B cell (primary cell): ENCODE data around the gene ANKDD1A. TPM values are rescaled to one million over a fixed set of nuclear protein-coding genes. Genes with fewer than 3 reads are reported as not detected.

Experiments used
- ATAC-seq: fragments of 200-7000 bp; cut with Tn5 transposase; one replicate; pipeline ENCODE4 v1.10.0; 2021; ENCODE audit warnings: low read depth, mild to moderate bottlenecking, moderate number of reproducible peaks, moderate library complexity
- CTCF ChIA-PET: fragments of 350-600 bp; sonication (Branson Sonifier 250); formaldehyde crosslinking; loops from one replicate; lab custom pipeline; 2021; ENCODE audit warnings: antibody characterized with exemption, inconsistent platforms; lab: Charles Lee
- POLR2A ChIA-PET: fragments of 350-600 bp; sonication (Branson Sonifier 250); formaldehyde crosslinking; loops from one replicate; lab custom pipeline; 2021; ENCODE audit warnings: antibody characterized with exemption; lab: Charles Lee
- DNase-seq: peaks from one replicate; pipeline ENCODE4 v3.0.0; 2013
- H2AFZ ChIP-seq: 2 replicates; pipeline ENCODE4 v1.6.1; 2012; ENCODE audit warnings: mild to moderate bottlenecking, low read depth, low read length; ENCODE audit not compliant: insufficient read depth, poor library complexity, severe bottlenecking
- H3K27ac ChIP-seq, 2 donors: 1 replicate in 1 of 2; 2 replicates in 1 of 2; pipeline ENCODE4 v1.5.1; 2012 to 2013; ENCODE audit warnings: low read length in 2 of 2, mild to moderate bottlenecking in 2 of 2, moderate library complexity in 1 of 2
- H3K27me3 ChIP-seq, 4 experiments: fragments of 200-600 bp in 1 of 4; sonication (generic) in 1 of 4; replicated peaks in 1 of 4; 1 replicate in 2 of 4; 2 replicates in 2 of 4; pipeline versions ENCODE4 v1.6.1 to v1.7.0; 2013 to 2016; ENCODE audit warnings: low read length in 3 of 4, mild to moderate bottlenecking in 2 of 4, mixed read lengths in 1 of 4, moderate library complexity in 1 of 4; ENCODE audit not compliant: insufficient read depth in 4 of 4, control insufficient read depth in 3 of 4; ENCODE audit errors: control extremely low read depth in 1 of 4
- H3K36me3 ChIP-seq, 2 experiments: replicated peaks in 1 of 2; 1 replicate in 1 of 2; 2 replicates in 1 of 2; pipeline versions ENCODE4 v1.6.1 to v1.7.1; 2013; ENCODE audit warnings: low read length in 1 of 2; ENCODE audit not compliant: insufficient read depth in 2 of 2, control insufficient read depth in 1 of 2; ENCODE audit errors: control extremely low read depth in 1 of 2, extremely low read depth in 1 of 2
- H3K4me1 ChIP-seq, 2 donors: fragments of 200-600 bp in 1 of 2; sonication (generic) in 1 of 2; 1 replicate in 1 of 2; 2 replicates in 1 of 2; pipeline versions ENCODE4 v1.5.1 to v1.6.1; 2013 to 2017; ENCODE audit warnings: low read length in 2 of 2; ENCODE audit not compliant: control insufficient read depth in 2 of 2, insufficient read depth in 2 of 2
- H3K4me2 ChIP-seq: replicated peaks from 2 replicates; pipeline ENCODE3; 2012; ENCODE audit warnings: mild to moderate bottlenecking, low read depth, low read length; ENCODE audit not compliant: poor library complexity, severe bottlenecking
- H3K4me3 ChIP-seq, 5 experiments: fragments of 200-600 bp in 1 of 5; sonication (generic) in 1 of 5; 1 replicate in 3 of 5; 2 replicates in 2 of 5; pipeline versions ENCODE4 v1.5.1 to v1.7.0; 2011 to 2016; ENCODE audit warnings: low read length in 4 of 5, mild to moderate bottlenecking in 4 of 5, low read depth in 2 of 5, control low read depth in 1 of 5, moderate library complexity in 1 of 5; ENCODE audit not compliant: insufficient read depth in 1 of 5; ENCODE audit errors: control extremely low read depth in 1 of 5, extremely low read depth in 1 of 5
- H3K79me2 ChIP-seq: fragments of 200-600 bp; sonication (generic); one replicate; pipeline ENCODE4 v1.6.0; 2016; ENCODE audit warnings: low read length; ENCODE audit not compliant: control insufficient read depth, insufficient read depth
- H3K9ac ChIP-seq: fragments of 200-600 bp; sonication (generic); 2 replicates; pipeline ENCODE4 v1.6.1; 2017; ENCODE audit warnings: mild to moderate bottlenecking, low read length, moderate library complexity
- H3K9me3 ChIP-seq, 3 donors: one replicate each; pipeline versions ENCODE4 v1.6.1 to v1.7.1; 2013; ENCODE audit warnings: low read length in 2 of 3; ENCODE audit not compliant: control insufficient read depth in 2 of 3, insufficient read depth in 1 of 3; ENCODE audit errors: control extremely low read depth in 1 of 3
- H4K20me1 ChIP-seq: 2 replicates; pipeline ENCODE4 v1.6.0; 2012; ENCODE audit warnings: mild to moderate bottlenecking, low read length; ENCODE audit not compliant: insufficient read depth, control insufficient read depth, poor library complexity, severe bottlenecking
- H3K27ac Mint-ChIP-seq: one replicate; pipeline ENCODE4 v1.8.0; 2021; ENCODE audit warnings: mixed read lengths
- H3K27me3 Mint-ChIP-seq: one replicate; pipeline ENCODE4 v1.8.0; 2021; ENCODE audit warnings: mixed read lengths
- H3K4me1 Mint-ChIP-seq: one replicate; pipeline ENCODE4 v1.8.0; 2021; ENCODE audit warnings: mixed read lengths
- H3K4me3 Mint-ChIP-seq: one replicate; pipeline ENCODE4 v1.8.0; 2021; ENCODE audit warnings: mixed read lengths
- H3K9me3 Mint-ChIP-seq: one replicate; pipeline ENCODE4 v1.8.0; 2022; ENCODE audit warnings: mixed read lengths; ENCODE audit not compliant: insufficient read depth
- CTCF ChIP-seq: fragments of 200-600 bp; IDR thresholded peaks from one replicate; pipeline ENCODE4 v1.8.0; 2022; ENCODE audit warnings: antibody characterized with exemption, mild to moderate bottlenecking
- EZH2 ChIP-seq: IDR thresholded peaks from 2 replicates; pipeline ENCODE4 v1.6.1; 2012; ENCODE audit warnings: borderline replicate concordance, low read depth, mild to moderate bottlenecking, moderate library complexity, low read length; ENCODE audit not compliant: insufficient read depth, poor library complexity, severe bottlenecking
- WGBS: methylation state at CpG from one replicate; pipeline ENCODE4 v1.1.5; 2013; ENCODE audit warnings: missing lambda C conversion rate; ENCODE audit not compliant: insufficient coverage; 5-methylcytosine and 5-hydroxymethylcytosine counted together
- intact Hi-C: fragments of 100-400 bp; cut with micrococcal nuclease; formaldehyde crosslinking; loops from one replicate; pipeline ENCODE4 v1.10.0; 2022
- polyA plus RNA-seq: library from polyadenylated mRNA; depleted of rRNA; stranded (reverse); fragments of >200 nt; gene quantifications from 2 replicates; pipeline ENCODE4 v1.2.3, GENCODE V29; 2012
- total RNA-seq, 2 donors: library from RNA; stranded (reverse); fragments of 120-200 nt in 1 of 2; gene quantifications; 1 replicate in 1 of 2; 2 replicates in 1 of 2; pipeline versions ENCODE4 v1.2.3 to v1.2.4, GENCODE V29; 2013 to 2022

Gene ANKDD1A
- total and polyA plus RNA-seq, 2 donors (not counting 1 experiment from before 2014, with no cell fraction given): 2.6 to 2.7 TPM

- intact Hi-C loops: no loop called here
- whole genome bisulfite sequencing: no CpG with 5 or more reads among the region's 1 CpG
- no peaks in the 10 kb centered on the region for H3K9me3 ChIP-seq
- H2AFZ ChIP-seq: no peak overlapping the region
- peaks cover 0 to 16% of the 10 kb centered on the region in 2 donors for H3K4me1 ChIP-seq
- Mint-ChIP-seq H3K9me3 (no peaks in the 10 kb centered on the region), H3K27me3 (no peaks in the 10 kb centered on the region), H3K4me1 (peaks cover 36% of the 10 kb centered on the region), H3K4me3 (no peak overlapping the region), H3K27ac (peak overlapping the region; percentile 56)
- DNase-seq: no peak
- peaks cover 50% of the 10 kb centered on the region for H4K20me1 ChIP-seq
- H3K9ac ChIP-seq: no peak overlapping the region
- ChIA-PET CTCF (interaction anchor here (1.4 to 1.7 kb wide), 3 partner anchors 11 to 134 kb away, joined by 3 to 4 read pairs (median 4); no protein-coding TSS in a partner anchor), POLR2A (no interaction called here)
- H3K27ac ChIP-seq: no peak overlapping the region
- no peak overlapping the region for H3K4me2 ChIP-seq
- H3K36me3 ChIP-seq: peaks cover 3 to 83% of the 10 kb centered on the region in 2 experiments
- no peak for TF ChIP-seq CTCF
- TF ChIP-seq EZH2: no peak
- no peaks in the 10 kb centered on the region for H3K27me3 ChIP-seq
- H3K79me2 ChIP-seq: peaks cover 26% of the 10 kb centered on the region
- H3K4me3 ChIP-seq: no peak overlapping the region
- ATAC-seq: no peak
Observed at GRCh38 chr15:64862408-64862807, 49.3 kb upstream of the ANKDD1A start.

- Histone ChIP-seq H2AFZ (no peak overlapping the region), H4K20me1 (peaks cover 34% of the 10 kb centered on the region), H3K4me3 (no peak overlapping the region), H3K27me3 (no peaks in the 10 kb centered on the region), H3K9ac (no peak overlapping the region), H3K4me1 (peaks cover 0 to 8% of the 10 kb centered on the region in 2 donors), H3K79me2 (peaks cover 18% of the 10 kb centered on the region), H3K9me3 (no peaks in the 10 kb centered on the region), H3K36me3 (peaks cover 3 to 76% of the 10 kb centered on the region in 2 experiments), H3K27ac (no peak overlapping the region), H3K4me2 (no peak overlapping the region)
- Mint-ChIP-seq H3K27me3 (no peaks in the 10 kb centered on the region), H3K4me3 (no peak overlapping the region), H3K4me1 (peaks cover 22% of the 10 kb centered on the region), H3K27ac (peak overlapping the region; percentile 60), H3K9me3 (no peaks in the 10 kb centered on the region)
- no peak for ATAC-seq
- WGBS: 100% methylated on average over 1 of the region's 1 CpG
- intact Hi-C loops: no loop called here
- ChIA-PET CTCF (no interaction called here), POLR2A (no interaction called here)
- no peak for TF ChIP-seq CTCF
- no peak for TF ChIP-seq EZH2
- no peak for DNase-seq
Observed at GRCh38 chr15:64864068-64864467, 47.6 kb upstream of the ANKDD1A start.
